GM18508 (cell line): Measurements from ENCODE around the gene CDIPT.
"Not testable (repeated sequence)": the region's sequence is repeated elsewhere in the genome, so short reads cannot be mapped to it uniquely, and the experiment has no call there.

ENCODE experiments used
- ATAC-seq: cut with Tn5 transposase; IDR thresholded peaks from one replicate; pipeline ENCODE4 v1.9.1; 2021; ENCODE audit warnings: moderate number of reproducible peaks; ENCODE audit not compliant: insufficient read depth, unreplicated experiment

Gene CDIPT, protein sequence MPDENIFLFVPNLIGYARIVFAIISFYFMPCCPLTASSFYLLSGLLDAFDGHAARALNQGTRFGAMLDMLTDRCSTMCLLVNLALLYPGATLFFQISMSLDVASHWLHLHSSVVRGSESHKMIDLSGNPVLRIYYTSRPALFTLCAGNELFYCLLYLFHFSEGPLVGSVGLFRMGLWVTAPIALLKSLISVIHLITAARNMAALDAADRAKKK

DNA sequence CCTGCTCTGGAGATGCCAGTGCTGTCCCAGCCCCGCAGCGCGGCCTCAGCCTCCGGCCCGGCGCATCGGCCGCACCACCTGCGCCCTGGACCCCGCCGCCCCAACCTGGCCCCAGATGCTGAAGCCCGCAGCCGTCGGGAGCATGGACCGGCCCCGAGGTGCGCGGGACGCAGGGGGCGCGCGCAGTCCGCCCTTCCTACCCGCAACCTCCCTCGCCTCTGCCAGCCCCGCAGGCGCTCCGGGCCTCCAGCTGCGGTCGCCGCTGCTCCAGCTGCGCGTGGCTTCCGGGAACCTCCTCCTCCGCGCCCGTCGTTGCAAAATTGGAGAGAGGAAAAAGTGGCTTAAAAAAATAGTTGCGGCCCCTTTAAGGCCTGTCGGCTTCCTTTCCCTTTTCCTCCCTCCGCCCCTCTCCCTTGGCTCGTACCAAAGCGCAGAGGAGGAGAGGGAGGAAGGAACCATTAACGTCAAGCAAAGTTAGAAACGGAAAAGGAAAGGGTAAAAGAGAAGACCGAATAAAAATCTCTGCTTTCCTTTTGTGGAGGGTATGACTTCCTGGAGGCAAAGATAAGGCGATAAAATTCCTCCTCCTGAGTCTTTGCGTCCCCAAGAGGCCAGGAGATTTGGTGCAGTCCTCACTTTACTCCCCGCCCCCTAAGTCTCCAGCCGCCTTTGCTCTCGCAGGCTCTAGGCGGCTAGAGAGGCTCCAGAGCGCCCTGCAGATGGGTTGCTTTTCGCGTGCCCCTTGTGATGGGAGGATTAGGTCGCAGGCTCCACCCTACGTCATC, at the start of gene CDIPT:
Gene CDIPT, minus strand, starts transcription at position 343 of the 785 bp plus-strand sequence. CDS start 369 bp downstream, outside the sequence.
- ATAC-seq, result peak; percentile 77

DNA sequence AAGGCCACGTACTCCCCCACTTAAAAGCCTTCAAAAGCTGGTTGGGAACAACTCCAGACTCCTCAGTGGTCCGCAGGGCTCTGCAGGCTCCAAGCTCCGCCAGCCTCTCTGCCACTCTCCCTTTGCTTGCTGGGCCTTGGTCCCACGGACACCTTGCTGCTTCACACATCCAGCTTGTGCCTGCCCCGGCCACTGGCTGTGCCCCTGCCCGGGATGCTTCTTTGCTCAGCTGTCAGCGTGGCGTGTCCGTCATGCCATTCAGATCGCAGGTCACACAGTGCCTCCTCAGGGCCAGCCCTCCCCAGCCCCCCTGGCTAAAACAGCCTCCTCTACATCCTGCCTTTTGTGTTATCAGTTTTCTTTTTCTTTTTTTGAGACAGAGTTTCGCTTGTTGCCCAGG, 49.1 kb upstream of the CDIPT start:
- no peak for ATAC-seq

DNA sequence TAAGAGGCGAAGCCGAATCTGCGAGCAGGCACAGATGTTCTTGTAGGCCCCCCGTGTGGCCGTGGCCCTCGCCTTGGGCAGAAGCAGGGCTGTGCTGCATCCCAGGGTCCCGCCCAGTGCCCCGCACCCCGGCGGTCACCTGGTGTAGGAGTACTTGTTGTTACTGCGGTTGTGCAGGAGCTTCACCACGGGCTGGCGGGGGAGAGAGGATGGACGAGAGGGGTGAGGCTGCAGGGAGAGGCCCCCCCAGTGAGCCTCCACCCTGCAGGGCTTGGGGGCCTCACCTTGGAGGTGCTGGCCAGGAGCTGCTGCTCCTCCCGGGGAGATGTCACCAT, 48.6 kb upstream of the CDIPT start:
- ATAC-seq, result no peak

DNA sequence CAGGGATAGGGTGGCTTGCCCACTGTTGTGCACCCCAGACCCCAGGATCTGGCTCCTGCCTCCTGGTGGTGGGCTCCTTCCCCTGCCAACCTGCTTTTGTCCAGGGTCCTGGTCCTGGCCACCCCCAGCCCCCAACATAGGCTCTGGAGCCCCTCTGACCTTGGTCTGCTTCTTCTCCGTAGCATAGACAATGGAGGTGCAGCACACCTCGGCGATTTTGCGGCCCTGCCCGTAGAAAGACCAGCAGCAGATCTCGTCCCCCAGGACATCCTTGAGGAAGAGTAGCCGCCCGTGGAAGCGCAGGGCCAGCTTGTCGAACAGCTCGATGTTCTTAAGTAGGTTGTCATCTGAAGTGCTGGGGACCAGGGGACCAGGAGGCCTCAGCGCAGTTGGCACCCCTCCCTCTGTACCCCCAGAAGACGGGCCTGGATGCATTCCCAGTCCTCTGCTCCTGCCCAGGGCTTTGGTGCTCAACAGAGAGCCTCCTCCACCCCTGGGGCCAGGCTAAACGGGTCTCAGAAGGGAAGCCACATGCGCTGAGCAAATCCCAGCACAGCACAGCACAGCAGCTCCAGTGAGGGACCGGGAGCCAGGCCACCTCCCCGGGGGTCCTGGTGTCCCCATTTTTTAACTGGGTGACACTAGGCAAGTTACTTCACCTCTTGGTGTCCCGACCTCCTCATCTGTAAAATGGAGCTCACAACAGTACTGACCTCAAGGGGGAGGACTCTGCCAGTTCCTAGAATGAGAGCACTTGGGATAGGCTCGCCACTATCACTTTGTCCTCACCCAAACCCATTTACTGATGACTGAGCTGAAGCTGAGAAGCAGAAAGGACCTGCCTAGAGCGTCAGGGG, 48.0 kb upstream of the CDIPT start:
- ATAC-seq, result no peak

DNA sequence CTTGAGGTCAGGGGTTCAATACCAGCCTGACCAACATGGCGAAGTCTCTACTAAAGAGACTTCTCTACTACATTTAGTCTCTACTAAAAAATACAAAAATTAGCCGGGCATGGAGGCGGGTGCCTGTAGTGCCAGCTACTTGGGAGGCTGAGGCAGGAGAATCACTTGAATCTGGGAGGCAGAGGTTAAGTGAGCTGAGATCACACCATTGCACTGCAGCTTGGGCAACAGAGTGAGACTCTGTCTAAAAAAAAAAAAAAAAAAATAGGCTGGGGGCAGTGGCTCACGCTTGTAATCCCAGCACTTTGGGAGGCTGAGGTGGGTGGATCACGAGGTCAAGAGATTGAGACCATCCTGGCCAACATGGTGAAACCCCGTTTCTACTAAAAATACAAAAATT, 46.8 kb upstream of the CDIPT start:
- not testable (repeated sequence) for ATAC-seq

DNA sequence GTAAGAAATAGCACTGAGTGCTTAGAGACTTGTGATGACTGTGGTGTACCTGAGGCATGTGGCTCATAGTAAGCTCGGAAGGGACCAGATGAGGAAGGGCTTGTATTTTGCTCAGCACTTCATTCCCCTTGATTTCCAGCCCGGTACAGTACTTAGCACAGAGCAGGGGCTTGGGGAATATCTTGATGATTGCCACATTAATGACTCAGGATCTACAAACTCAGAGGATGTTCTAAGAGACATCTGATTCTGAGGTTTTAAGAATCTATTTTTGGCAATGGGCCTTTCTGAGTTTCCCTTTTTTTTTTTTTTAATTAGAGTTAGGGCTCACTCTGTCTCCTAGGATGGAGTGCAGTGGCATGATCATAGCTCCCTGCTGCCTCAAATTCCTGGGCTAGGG, 46.4 kb upstream of the CDIPT start:
- no peak for ATAC-seq

DNA sequence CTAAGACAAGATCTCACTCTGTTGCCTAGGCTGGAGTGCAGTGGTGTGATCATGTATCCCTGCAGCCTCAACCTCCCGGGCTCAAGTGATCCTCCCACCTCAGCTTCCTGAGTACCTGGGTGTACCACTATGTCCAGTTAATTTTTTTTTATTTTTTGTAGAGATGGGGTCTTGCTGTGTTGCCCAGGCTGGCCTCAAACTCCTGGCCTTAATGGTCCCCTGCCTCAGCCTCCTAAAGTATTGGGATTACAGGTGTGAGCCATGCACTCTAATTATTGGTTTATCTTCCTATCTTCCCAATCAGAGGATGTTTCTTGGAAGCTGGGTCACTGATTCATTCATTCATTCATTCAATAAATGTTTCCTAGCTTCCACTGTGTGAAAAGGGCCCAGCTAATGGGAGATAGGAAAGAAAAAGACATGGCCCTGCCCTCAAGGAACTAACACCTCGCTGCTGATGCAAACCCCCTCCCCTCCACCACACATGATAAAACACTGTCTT, 45.7 kb upstream of the CDIPT start:
- ATAC-seq, result no peak

DNA sequence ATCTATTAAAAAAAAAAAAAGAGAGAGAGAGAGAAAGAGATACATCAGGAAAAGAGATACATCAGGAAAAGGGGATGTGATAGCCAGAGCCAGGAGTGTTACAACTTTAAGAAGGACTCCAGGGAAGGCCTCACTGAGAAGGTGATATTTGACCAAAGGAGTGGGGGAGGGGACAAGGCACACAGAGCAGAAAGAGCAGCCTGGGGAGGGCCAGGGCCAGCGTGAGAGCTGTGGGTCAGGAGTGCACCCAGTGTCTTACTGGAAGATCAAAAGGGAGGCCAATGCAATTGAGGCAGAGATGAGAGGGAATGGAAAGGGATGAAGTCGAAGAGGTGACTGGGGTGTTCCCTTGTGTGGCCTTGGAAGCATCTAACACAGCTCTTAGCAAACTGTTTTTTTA, 44.9 kb upstream of the CDIPT start:
- no peak for ATAC-seq

DNA sequence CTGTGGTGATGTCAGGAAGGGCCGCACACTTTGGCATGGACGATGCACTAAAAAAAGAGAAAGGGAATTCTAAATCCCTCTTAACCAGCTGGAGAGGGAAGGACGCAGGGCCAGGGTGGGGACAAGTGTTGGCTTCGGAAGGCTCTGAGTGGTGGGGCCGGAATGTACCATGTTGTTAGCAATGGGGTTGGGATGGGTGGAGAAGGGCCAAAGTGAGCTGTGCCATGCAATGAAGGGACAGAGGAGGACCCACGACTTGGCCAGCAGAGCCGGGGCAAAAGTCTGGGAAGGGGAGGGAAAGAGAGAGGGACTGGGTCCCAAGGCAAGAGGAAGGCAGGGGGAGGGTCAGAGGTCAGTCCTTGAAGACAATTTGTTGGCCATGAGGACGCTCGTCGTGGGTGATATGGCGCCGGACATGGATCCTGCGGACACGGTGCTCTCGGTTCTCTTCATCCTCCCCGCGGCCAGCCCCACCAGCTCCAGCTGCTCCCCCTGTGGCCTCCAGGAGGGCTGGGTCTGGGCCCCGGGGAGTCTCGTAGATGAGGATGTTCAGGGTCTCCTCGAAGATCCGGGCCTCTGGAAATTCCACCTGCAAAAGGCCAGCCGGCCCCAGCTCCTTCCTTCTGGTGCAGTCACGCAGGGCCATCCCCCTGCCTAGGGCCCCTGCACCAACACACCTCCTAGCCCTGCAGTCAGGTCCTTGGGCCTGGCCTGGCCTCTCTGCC, 43.7 kb upstream of the CDIPT start:
- ATAC-seq, result no peak

DNA sequence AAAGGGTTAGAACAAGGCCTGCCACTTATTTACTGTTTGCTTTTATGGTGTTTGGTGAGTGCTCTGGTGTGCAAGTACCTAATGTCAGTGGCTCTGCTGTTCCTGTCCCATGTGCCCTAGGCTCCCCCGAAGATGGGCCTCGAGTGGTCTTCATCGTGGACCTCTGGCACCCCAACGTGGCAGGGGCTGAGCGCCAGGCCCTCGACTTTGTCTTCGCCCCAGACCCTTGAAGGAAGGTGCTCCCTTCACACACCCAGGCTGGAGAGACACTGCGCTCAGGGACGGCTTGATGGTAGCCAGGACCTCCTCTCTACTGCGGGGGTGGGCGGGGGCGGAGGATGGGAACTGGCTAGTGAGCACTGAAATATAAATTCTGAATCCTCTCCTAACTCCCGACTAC, 42.6 kb upstream of the CDIPT start:
- ATAC-seq, result no peak

DNA sequence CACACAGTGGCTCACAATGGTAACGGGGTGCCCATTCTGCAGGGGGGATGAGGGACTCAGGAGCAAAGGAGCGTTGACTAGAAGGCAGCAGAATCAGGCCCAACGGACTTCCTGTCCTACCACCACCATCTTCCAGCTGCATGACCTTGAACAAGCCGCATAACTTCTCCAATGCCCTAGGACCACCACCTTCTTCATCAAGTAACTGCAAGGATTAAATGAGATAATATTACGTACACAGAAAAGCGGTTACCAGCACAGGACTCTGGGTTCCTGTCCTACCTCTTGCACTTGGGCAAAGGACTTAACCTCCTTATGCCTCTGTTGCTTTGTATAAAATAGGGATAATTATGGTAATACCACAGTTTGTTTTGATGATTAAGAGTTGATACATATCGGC, 41.9 kb upstream of the CDIPT start:
- ATAC-seq, result no peak

DNA sequence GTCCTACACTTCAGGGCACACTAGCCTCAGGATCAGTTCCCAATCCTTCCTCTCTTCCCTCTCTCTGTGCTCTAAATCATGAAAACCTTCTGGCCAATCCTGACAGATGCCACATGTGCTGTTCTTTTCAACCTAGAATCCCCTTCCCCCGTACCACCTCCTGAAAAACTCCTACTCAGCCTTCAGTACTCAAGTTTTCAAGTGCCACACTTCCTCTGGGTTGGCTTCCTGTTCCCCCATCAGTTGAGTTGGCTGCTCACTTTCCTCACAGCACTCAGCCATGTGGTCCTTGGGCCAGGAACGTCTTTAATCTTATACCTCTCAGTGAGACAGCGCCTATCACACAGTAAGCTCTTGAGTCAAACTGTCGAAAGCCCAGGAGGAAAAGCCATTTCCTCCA, 40.6 kb upstream of the CDIPT start:
- ATAC-seq, result no peak

DNA sequence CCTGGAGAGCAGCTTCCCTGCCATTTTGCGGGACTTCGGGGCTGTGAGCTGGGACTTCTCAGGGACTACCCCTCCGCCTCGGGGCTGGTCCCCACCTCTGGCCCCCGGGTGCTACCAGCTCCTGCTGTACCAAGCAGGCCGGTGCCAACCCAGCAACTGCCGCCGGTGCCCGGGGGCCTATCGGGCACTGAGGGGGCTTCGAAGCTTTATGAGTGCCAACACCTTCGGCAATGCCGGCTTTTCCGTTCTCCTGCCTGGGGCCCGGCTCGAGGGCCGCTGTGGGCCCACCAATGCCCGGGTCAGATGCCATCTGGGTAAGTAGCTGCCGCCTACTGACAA, 38.5 kb upstream of the CDIPT start:
- no peak for ATAC-seq

DNA sequence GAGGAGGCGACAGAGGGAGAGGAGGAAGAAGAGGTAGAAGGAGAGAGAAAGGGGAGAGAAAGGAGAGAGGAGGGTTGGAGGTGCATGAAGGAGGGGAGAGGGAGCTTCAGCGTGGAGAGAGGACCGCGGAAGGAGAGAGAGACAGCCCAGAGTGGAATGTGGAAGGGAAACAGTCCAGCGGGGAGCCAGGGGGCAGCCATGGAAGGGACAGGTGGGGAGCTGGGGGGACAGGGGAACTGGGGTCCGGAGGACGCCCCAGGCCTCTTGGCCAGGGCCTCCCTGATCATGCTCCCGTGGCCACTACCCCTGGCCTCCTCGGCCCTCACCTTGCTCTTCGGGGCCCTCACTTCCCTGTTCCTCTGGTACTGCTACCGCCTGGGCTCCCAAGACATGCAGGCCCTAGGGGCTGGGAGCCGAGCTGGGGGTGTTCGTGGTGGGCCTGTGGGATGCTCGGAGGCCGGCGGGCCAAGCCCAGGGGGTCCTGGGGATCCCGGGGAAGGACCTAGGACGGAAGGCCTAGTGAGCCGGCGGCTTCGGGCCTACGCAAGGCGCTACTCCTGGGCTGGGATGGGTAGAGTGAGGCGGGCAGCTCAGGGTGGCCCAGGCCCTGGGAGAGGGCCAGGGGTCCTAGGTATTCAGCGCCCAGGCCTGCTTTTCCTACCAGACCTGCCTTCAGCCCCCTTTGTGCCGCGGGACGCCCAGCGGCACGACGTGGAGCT, 38.0 kb upstream of the CDIPT start:
- ATAC-seq, result no peak

DNA sequence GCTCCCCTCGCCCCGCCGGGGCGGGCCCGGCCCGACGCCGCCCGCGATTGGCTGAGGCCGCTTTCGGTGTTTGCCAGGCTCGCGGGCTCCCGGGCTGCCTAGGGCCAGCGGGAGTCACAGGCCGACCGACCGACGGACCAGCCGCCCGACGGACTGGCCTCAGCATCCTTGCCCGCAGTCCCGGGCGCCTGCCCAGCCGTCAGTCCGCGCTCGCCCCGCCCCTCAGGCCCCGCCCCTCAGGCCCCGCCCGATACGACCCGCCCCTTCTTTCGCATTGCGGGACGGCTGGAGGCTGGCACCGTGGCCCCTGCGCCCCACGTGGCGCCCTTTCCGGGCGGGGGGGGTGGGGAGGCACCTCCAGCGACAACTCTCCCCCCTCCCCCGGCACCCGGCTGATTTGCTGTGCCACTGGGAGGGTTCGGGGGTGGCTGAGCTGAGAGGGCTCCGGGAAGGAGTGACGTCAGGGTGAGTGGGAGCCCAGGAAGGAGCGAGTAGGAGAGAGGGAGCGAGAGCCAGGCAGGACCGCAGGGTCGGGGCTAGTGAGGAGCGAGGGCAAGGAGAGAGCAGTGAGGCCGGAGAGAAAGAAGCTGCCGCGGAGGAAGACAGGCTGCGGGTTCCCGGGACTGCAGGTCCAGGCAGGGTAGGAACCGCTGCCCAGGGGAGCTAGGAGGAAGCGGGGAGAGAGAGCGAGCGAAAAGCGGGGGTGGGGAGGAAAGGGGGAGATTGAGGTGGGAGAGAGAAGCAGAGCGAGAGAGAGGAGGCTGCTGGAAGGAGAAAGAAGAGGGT, 37.3 kb upstream of the CDIPT start, which contains the start of gene ASPHD1:
Gene ASPHD1, plus strand, starts transcription at position 387 of the 786 bp plus-strand sequence. CDS start 484 bp downstream, outside the sequence.
- no peak for ATAC-seq

DNA sequence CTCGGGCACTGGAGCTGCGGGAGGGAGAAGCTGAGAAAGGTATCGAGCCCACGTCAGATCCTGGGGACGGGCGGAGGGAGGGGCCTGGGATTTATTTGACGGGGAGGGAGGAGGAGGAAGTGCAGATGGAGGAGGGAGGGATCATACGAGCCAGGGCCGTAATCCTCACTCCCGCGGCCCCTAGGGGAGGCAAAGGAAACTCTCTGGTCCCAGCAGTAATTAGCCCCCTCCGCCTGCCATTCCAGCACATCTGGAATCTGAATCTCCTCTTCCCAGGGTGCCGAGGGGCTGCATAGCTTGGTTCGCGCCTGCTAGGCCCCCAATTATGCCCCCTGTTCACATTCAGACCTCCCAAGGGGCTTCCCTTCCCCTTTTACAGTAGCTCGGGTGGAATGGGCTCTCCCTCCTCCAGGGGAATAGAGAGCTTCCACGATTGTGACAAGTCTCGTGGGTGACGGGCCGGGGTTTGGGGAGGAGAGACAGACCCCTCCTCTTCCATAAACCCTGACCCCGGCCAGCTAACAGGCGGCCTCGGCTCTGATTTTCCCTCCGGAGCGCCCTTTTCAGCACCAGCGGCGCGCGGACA, 36.6 kb upstream of the CDIPT start, which contains the start of gene SEZ6L2:
Gene SEZ6L2, minus strand, starts transcription at position 35 of the 586 bp plus-strand sequence. CDS start 531 bp downstream, outside the sequence.
- ATAC-seq, result no peak

DNA sequence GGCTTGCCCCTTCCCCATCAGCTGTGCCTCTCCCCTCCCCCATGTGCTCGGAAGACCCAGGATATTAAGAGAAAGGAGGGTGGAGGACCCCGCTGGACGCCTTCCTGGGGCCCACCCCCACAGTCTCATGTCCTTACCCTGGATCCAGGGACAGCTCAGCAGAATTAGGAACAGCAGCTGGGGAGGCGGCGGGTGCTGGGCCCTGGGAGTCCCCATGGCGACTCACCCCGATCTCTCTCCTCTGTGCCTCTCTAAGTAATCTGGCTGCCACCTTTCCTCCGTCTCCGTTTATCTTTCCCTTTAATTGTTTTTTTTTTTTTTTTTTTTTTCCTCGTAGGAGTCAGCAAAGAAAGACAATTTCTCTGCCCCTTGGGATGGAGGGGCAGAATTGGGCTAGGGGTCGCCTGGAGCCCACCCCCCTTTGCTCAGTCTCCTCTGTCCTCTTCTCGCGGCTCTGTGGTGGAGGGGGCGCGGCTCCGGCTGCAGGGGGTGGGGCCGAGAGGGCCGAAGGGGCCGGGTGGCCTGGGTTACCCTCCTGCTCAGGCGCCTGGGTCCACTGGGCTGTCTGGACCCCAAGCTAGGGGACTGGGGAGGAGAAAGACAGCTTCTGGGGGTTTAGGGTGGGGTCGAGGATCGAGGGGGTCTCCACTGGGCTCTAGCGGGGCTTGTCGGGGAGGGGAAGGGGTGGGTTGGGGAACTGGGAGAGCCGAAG, 35.9 kb upstream of the CDIPT start:
- no peak for ATAC-seq
